Upper lobe of right lung (tissue), 1 donor: ENCODE measurements around the gene SCN3A. TPM values are rescaled to one million over a fixed set of nuclear protein-coding genes. Genes with fewer than 3 reads are reported as not detected.

ENCODE experiments used
- ATAC-seq: fragments of 200-7000 bp; cut with Tn5 transposase; one replicate; pipeline ENCODE4 v1.9.1; 2020; ENCODE audit warnings: mild to moderate bottlenecking, moderate library complexity
- DNase-seq: peaks from one replicate; pipeline ENCODE4 v3.0.0-alpha.2; 2020
- H3K27ac ChIP-seq: fragments of 200-600 bp; one replicate; pipeline ENCODE4 v1.8.0; 2022
- H3K27me3 ChIP-seq: fragments of 200-600 bp; one replicate; pipeline ENCODE4 v1.8.0; 2022; ENCODE audit warnings: mild to moderate bottlenecking
- H3K36me3 ChIP-seq: fragments of 200-600 bp; one replicate; pipeline ENCODE4 v1.8.0; 2022
- H3K4me1 ChIP-seq: fragments of 200-600 bp; one replicate; pipeline ENCODE4 v1.8.0; 2022
- H3K4me3 ChIP-seq: fragments of 200-600 bp; one replicate; pipeline ENCODE4 v1.8.0; 2022; ENCODE audit warnings: mild to moderate bottlenecking
- H3K9me3 ChIP-seq: fragments of 200-600 bp; one replicate; pipeline ENCODE4 v1.8.0; 2022
- CTCF ChIP-seq: fragments of 200-600 bp; IDR thresholded peaks from one replicate; pipeline ENCODE4 v1.8.0; 2022; ENCODE audit warnings: antibody characterized with exemption
- intact Hi-C: fragments of 100-400 bp; cut with DNase I; formaldehyde crosslinking; loops from one replicate; pipeline ENCODE4 v1.11.0; 2022
- total RNA-seq: library from RNA; stranded (reverse); fragmentation: NEBNext Ultra II Directional; extraction: Animal tissue kit (Norgen Biotek cat#: 25700); gene quantifications from one replicate; pipeline ENCODE4 v1.2.1, GENCODE V29; 2021
- donor health status: DM: no; HTN: yes; CAD: no; lungs with severe emphysema.

SCN3A gene
- total RNA-seq, 1 donor from 2014 or later: 2.1 TPM

- DNase-seq: no peak
- Histone ChIP-seq H3K9me3 (no peaks in the 10 kb centered on the region), H3K27me3 (no peaks in the 10 kb centered on the region), H3K4me1 (no peaks in the 10 kb centered on the region), H3K36me3 (no peaks in the 10 kb centered on the region), H3K27ac (no peak overlapping the region), H3K4me3 (no peak overlapping the region)
- intact Hi-C loops: no loop called here
- no peak for TF ChIP-seq CTCF
- ATAC-seq: no peak
Observed at GRCh38 chr2:165112133-165112573, 91.7 kb downstream of the SCN3A start.

GRCh38 chr2:165110394-165110793 lies 93.5 kb downstream of the SCN3A start:
- Histone ChIP-seq H3K27ac (no peak overlapping the region), H3K27me3 (no peaks in the 10 kb centered on the region), H3K4me1 (no peaks in the 10 kb centered on the region), H3K9me3 (no peaks in the 10 kb centered on the region), H3K36me3 (no peaks in the 10 kb centered on the region), H3K4me3 (no peak overlapping the region)
- no peak for TF ChIP-seq CTCF
- ATAC-seq (no peak), DNase-seq (no peak)
- intact Hi-C loops: no loop called here

DNA sequence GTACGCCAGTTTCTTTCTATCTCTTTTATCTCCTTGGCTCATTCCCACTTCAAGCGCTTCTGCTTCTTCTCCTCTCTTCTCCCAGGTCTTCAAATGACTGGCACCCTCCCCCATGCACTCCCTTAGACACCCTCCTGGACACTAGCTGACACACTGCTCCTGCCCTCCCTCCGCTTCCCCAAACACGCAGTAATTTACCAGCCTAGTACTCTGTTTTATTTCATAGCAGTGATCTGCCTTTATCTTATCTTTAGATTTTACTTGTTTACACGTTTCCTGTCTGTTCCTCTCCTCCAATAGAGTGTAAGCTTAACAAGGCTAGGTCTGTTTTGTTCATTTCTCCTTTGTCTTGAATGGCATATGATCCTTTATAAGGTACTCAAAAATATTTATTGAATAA lies 93.9 kb downstream of the SCN3A start:
- no peak overlapping the region for H3K27ac ChIP-seq
- intact Hi-C loops: no loop called here
- ATAC-seq (no peak), DNase-seq (no peak)
- H3K4me1 ChIP-seq: no peaks in the 10 kb centered on the region
- H3K4me3 ChIP-seq: no peak overlapping the region
- no peaks in the 10 kb centered on the region for H3K36me3 ChIP-seq
- no peak for TF ChIP-seq CTCF
- H3K27me3 ChIP-seq: no peaks in the 10 kb centered on the region
- H3K9me3 ChIP-seq: no peaks in the 10 kb centered on the region

DNA sequence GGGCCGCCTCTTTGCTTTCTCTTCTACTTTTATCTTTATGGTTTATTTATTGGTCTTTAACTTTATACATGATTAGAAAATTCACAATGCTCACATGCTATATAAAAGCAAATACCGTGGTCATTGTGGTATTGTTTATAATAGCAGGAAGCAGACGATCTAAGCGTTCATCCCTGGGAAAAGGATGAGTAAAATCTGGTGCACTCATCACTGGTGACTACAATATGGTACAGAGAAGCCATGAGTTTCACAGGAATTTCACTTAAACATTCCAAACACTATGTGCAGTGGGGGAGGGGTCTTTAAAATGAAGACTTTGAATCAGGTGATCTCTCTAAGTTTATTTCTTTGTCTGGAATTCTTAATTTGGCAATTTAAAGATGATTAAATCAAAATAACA lies 97.9 kb downstream of the SCN3A start:
- Histone ChIP-seq H3K27ac (no peak overlapping the region), H3K4me3 (no peak overlapping the region), H3K4me1 (no peaks in the 10 kb centered on the region), H3K9me3 (no peaks in the 10 kb centered on the region), H3K36me3 (no peaks in the 10 kb centered on the region), H3K27me3 (no peaks in the 10 kb centered on the region)
- intact Hi-C loops: no loop called here
- no peak for TF ChIP-seq CTCF
- DNase-seq (no peak), ATAC-seq (no peak)

DNA sequence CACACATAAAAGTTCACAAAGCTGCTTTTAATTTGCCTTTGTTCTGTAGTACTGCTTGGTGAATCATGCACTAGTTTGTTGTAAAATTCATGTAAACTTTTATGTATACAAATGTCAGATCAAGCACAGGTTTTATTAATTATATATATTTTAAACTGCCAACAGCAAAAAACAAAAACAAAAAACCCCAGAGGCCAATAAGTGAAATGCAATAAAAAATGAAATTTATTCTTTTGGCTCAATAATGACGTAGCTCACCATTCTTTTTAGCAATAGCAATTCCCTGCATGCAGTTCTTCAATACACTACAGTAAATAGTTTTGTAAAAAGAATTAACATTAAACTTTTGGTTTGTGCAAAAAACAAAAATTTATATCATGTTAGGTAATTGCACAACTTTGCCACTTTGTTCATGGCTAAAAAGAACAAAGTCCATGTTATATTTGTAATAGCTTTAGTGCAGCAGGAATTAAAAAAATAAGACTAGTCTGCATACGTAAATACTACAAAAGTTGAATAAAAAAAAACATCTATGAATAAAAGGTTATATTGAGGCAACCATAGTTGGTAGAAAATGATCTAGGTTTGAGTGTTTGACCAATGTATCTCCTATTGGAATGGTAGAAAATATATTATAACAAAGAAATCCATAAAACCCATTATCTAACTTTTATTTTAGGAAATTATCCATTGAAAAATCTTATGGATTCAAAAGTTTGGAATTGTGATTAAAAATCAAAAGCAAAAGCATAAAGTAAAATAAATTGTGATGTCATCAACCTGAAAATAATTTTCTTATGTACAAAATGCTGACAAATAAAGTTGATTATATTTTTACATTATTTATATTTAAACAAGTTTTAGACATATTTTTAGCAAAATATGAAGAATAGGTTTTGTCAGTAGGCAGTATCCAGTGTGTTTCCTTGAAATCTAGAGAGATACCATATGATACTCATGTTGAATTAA lies 115.6 kb downstream of the SCN3A start:
- Histone ChIP-seq H3K27me3 (no peaks in the 10 kb centered on the region), H3K4me1 (no peaks in the 10 kb centered on the region), H3K27ac (no peak overlapping the region), H3K4me3 (no peak overlapping the region), H3K9me3 (no peaks in the 10 kb centered on the region), H3K36me3 (no peaks in the 10 kb centered on the region)
- DNase-seq (no peak), ATAC-seq (no peak)
- TF ChIP-seq CTCF: no peak
- intact Hi-C loops: no loop called here
